H1 (cell line): ENCODE data around the gene XK. TPM values are rescaled to one million over a fixed set of nuclear protein-coding genes. Genes with fewer than 3 reads are reported as not detected.

Experiments
- CTCF ChIA-PET: fragments of 300-600 bp; sonication (Branson Sonifier 250); formaldehyde crosslinking; loops from one replicate; lab custom pipeline; 2021; ENCODE audit not compliant: partially characterized antibody; lab: Charles Lee
- POLR2A ChIA-PET: fragments of 300-600 bp; sonication (Branson Sonifier 250); formaldehyde crosslinking; loops from one replicate; lab custom pipeline; 2021; ENCODE audit warnings: inconsistent platforms; ENCODE audit not compliant: partially characterized antibody; lab: Charles Lee
- DNase-seq, 2 experiments: peaks; one replicate each; pipeline versions ENCODE4 v3.0.0 to v3.0.0-alpha.2; 2010 to 2022; ENCODE audit warnings: low spot score in 2 of 2, low read depth in 1 of 2, mixed read lengths in 1 of 2
- FAIRE-seq: peaks from 2 replicates; lab custom pipeline; 2011; peaks lifted over from hg19 to GRCh38; lab: Jason Lieb, UNC
- H2AFZ ChIP-seq: 2 replicates; pipeline ENCODE4 v1.8.1; 2012; ENCODE audit warnings: low read length, inconsistent platforms
- H2AK5ac ChIP-seq: 2 replicates; pipeline ENCODE4 v1.6.1; 2013; ENCODE audit warnings: low read depth, low read length
- H2BK120ac ChIP-seq: replicated peaks from 2 replicates; pipeline ENCODE3; 2013; ENCODE audit warnings: low read depth, low read length, inconsistent platforms
- H2BK12ac ChIP-seq: 2 replicates; pipeline ENCODE4 v1.6.1; 2013; ENCODE audit warnings: low read depth, low read length
- H2BK15ac ChIP-seq: 2 replicates; pipeline ENCODE4 v1.6.1; 2013; ENCODE audit warnings: low read length
- H2BK20ac ChIP-seq: 2 replicates; pipeline ENCODE4 v1.6.1; 2013; ENCODE audit warnings: low read length
- H2BK5ac ChIP-seq: 2 replicates; pipeline ENCODE4 v1.6.1; 2013; ENCODE audit warnings: low read depth, low read length
- H3K14ac ChIP-seq: 2 replicates; pipeline ENCODE4 v1.6.1; 2013; ENCODE audit warnings: inconsistent platforms; ENCODE audit not compliant: insufficient read length
- H3K18ac ChIP-seq: 2 replicates; pipeline ENCODE4 v1.6.1; 2013; ENCODE audit warnings: low read length; ENCODE audit errors: extremely low read depth
- H3K23ac ChIP-seq: 2 replicates; pipeline ENCODE4 v1.6.1; 2013; ENCODE audit warnings: inconsistent platforms; ENCODE audit not compliant: insufficient read length
- H3K23me2 ChIP-seq: 2 replicates; pipeline ENCODE4 v1.6.1; 2013; ENCODE audit warnings: low read depth, low read length
- H3K27ac ChIP-seq: 2 replicates; pipeline ENCODE4 v1.6.1; 2011; ENCODE audit warnings: low read depth, low read length, inconsistent platforms
- H3K27me3 ChIP-seq, 4 experiments: replicated peaks in 1 of 4; 1 replicate in 1 of 4; 2 replicates in 3 of 4; pipeline versions ENCODE4 v1.6.1 to v1.8.1; 2011 to 2013; ENCODE audit warnings: low read length in 3 of 4, mild to moderate bottlenecking in 3 of 4, inconsistent platforms in 2 of 4, mixed read lengths in 2 of 4, moderate library complexity in 1 of 4; ENCODE audit not compliant: control insufficient read depth in 3 of 4, insufficient read depth in 3 of 4; ENCODE audit errors: extremely low read depth in 1 of 4
- H3K36me3 ChIP-seq, 4 experiments: 2 replicates each; pipeline versions ENCODE4 v1.6.1 to v1.8.1; 2011 to 2013; ENCODE audit warnings: mild to moderate bottlenecking in 4 of 4, low read length in 3 of 4, moderate library complexity in 2 of 4, control low read depth in 1 of 4, inconsistent platforms in 1 of 4; ENCODE audit not compliant: insufficient read depth in 4 of 4, control insufficient read depth in 2 of 4
- H3K4ac ChIP-seq: replicated peaks from 2 replicates; pipeline ENCODE3; 2013; ENCODE audit warnings: low read length, low read depth, mixed read lengths, inconsistent platforms; ENCODE audit not compliant: insufficient read length
- H3K4me1 ChIP-seq, 4 experiments: replicated peaks in 1 of 4; 1 replicate in 1 of 4; 2 replicates in 3 of 4; pipeline versions ENCODE4 v1.6.1 to v1.8.1; 2011 to 2013; ENCODE audit warnings: low read length in 3 of 4, inconsistent platforms in 2 of 4, mixed read lengths in 1 of 4; ENCODE audit not compliant: insufficient read depth in 4 of 4, control insufficient read depth in 3 of 4
- H3K4me2 ChIP-seq, 2 experiments: 2 replicates each; pipeline versions ENCODE4 v1.6.1 to v1.8.1; 2011 to 2013; ENCODE audit warnings: low read depth in 2 of 2, low read length in 2 of 2, control low read depth in 1 of 2, inconsistent platforms in 1 of 2, mild to moderate bottlenecking in 1 of 2; ENCODE audit not compliant: insufficient read depth in 1 of 2
- H3K4me3 ChIP-seq, 4 experiments: fragments of 200-600, 300-600 bp in 1 of 4; sonication (generic), shearing (Covaris generic), sonication (Bioruptor Twin) in 1 of 4; 2 replicates each; pipeline versions ENCODE4 v1.5.1 to v1.8.1; 2011 to 2016; ENCODE audit warnings: low read length in 4 of 4, low read depth in 3 of 4, control low read depth in 2 of 4, inconsistent platforms in 2 of 4, mild to moderate bottlenecking in 2 of 4, mixed read lengths in 1 of 4, moderate library complexity in 1 of 4; ENCODE audit not compliant: insufficient read depth in 2 of 4; ENCODE audit errors: extremely low read depth in 1 of 4
- H3K56ac ChIP-seq: replicated peaks from 2 replicates; pipeline ENCODE3; 2013; ENCODE audit warnings: low read depth, mild to moderate bottlenecking, mixed read lengths, low read length, inconsistent platforms; ENCODE audit not compliant: insufficient read length
- H3K79me1 ChIP-seq: 2 replicates; pipeline ENCODE4 v1.6.1; 2013; ENCODE audit warnings: low read depth, low read length, control low read depth
- H3K79me2 ChIP-seq, 2 experiments: 2 replicates each; pipeline versions ENCODE4 v1.6.1 to v1.8.1; 2012 to 2013; ENCODE audit warnings: low read length in 2 of 2, mild to moderate bottlenecking in 2 of 2, inconsistent platforms in 1 of 2; ENCODE audit not compliant: insufficient read depth in 2 of 2, control insufficient read depth in 1 of 2
- H3K9ac ChIP-seq, 4 experiments: replicated peaks in 1 of 4; 1 replicate in 1 of 4; 2 replicates in 3 of 4; pipeline versions ENCODE4 v1.6.1 to v1.8.1; 2011 to 2013; ENCODE audit warnings: low read depth in 3 of 4, low read length in 3 of 4, control low read depth in 2 of 4, mild to moderate bottlenecking in 2 of 4, moderate library complexity in 2 of 4, inconsistent platforms in 1 of 4; ENCODE audit errors: extremely low read depth in 1 of 4
- H3K9me3 ChIP-seq, 2 experiments: 2 replicates each; pipeline versions ENCODE4 v1.6.1 to v1.8.1; 2012 to 2013; ENCODE audit warnings: mild to moderate bottlenecking in 2 of 2, moderate library complexity in 2 of 2, control low read depth in 1 of 2, inconsistent platforms in 1 of 2, low read depth in 1 of 2, low read length in 1 of 2, mixed read lengths in 1 of 2; ENCODE audit not compliant: insufficient read depth in 2 of 2
- H4K20me1 ChIP-seq, 2 experiments: replicated peaks in 1 of 2; 2 replicates each; pipeline versions ENCODE3 to v1.8.1; 2011 to 2013; ENCODE audit warnings: inconsistent platforms in 2 of 2, low read length in 2 of 2, mild to moderate bottlenecking in 1 of 2; ENCODE audit not compliant: insufficient read depth in 2 of 2, control insufficient read depth in 1 of 2
- H4K5ac ChIP-seq: 2 replicates; pipeline ENCODE4 v1.6.1; 2013; ENCODE audit warnings: low read length, low read depth, mixed read lengths, inconsistent platforms; ENCODE audit not compliant: insufficient read length
- H4K8ac ChIP-seq: 2 replicates; pipeline ENCODE4 v1.8.0; 2013; ENCODE audit warnings: mild to moderate bottlenecking, moderate library complexity, low read length, inconsistent platforms; ENCODE audit not compliant: insufficient read depth; ENCODE audit errors: extremely low read depth
- H4K91ac ChIP-seq: replicated peaks from 2 replicates; pipeline ENCODE3; 2013; ENCODE audit warnings: low read length, mixed read lengths, inconsistent platforms; ENCODE audit not compliant: insufficient read length
- CHD1 ChIP-seq: IDR thresholded peaks from 2 replicates; pipeline ENCODE4 v1.6.1; 2012; ENCODE audit warnings: low read depth, low read length, improper control_type of control experiment
- MAX ChIP-seq: IDR thresholded peaks from 2 replicates; pipeline ENCODE4 v1.6.1; 2012; ENCODE audit warnings: inconsistent platforms
- WGBS, 2 experiments: shearing (Covaris generic) in 1 of 2; methylation state at CpG; one replicate each; pipeline versions ENCODE4 v1.1.6 to v1.1.7; 2013 to 2015; ENCODE audit warnings: low lambda C conversion rate in 2 of 2, mixed read lengths in 2 of 2, inconsistent platforms in 1 of 2, low coverage in 1 of 2, missing lambda C conversion rate in 1 of 2; ENCODE audit not compliant: insufficient replicate concordance in 2 of 2, insufficient coverage in 1 of 2, insufficient read length in 1 of 2; ENCODE audit errors: extremely low coverage in 1 of 2, missing lambda C conversion rate in 1 of 2; 5-methylcytosine and 5-hydroxymethylcytosine counted together
- polyA plus RNA-seq, 7 experiments: library from polyadenylated mRNA; depleted of rRNA in 3 of 7; stranded (reverse) in 5 of 7; unstranded in 2 of 7; fragments of >200 nt in 5 of 7; fragments of 200-250 nt in 2 of 7; gene quantifications; 1 replicate in 5 of 7; 2 replicates in 1 of 7; 4 replicates in 1 of 7; pipeline versions ENCODE4 v1.2.1 to v1.2.3, GENCODE V29; 2011 to 2013; ENCODE audit warnings: missing spikeins in 2 of 7, mixed read lengths in 2 of 7
- total RNA-seq: library from RNA; stranded (reverse); fragmentation: NEBNext Ultra II Directional; extraction: Animal tissue kit (Norgen Biotek cat#: 25700); gene quantifications from 2 replicates; pipeline ENCODE4 v1.2.1, GENCODE V29; 2021

The XK gene
- total and polyA plus RNA-seq, 2 of the 8 experiments (the other 6 are each of a cell fraction or from before 2014, with no cell fraction given), result 0.76 to 0.84 TPM

- Histone ChIP-seq H4K91ac (no peak overlapping the region), H3K4me3 (peak overlapping the region in 1 of 4 experiments; percentile 50; a peak in 1 of 8 replicates), H2BK12ac (no peak overlapping the region), H3K14ac (no peak overlapping the region), H3K4me1 (peaks cover 0 to 6% (median 3%) of the 10 kb centered on the region in 4 experiments; a peak in 5 of 7 replicates), H3K27ac (no peak overlapping the region), H3K79me2 (no peaks in the 10 kb centered on the region), H3K56ac (no peak overlapping the region), H4K8ac (no peak overlapping the region), H3K4ac (no peak overlapping the region), H3K9ac (no peak overlapping the region), H3K4me2 (peak overlapping the region; percentile 65 to 78), H2BK5ac (no peak overlapping the region), H4K20me1 (no peaks in the 10 kb centered on the region), H3K18ac (no peak overlapping the region), H3K79me1 (no peaks in the 10 kb centered on the region), H3K9me3 (no peaks in the 10 kb centered on the region), H2BK20ac (no peak overlapping the region), H3K36me3 (no peaks in the 10 kb centered on the region)
- ChIA-PET CTCF (interaction anchor here (0.6 kb wide), 1 partner anchor 486 kb away, joined by 4 read pairs; no protein-coding TSS in a partner anchor), POLR2A (no interaction called here)
- 0% methylated on average over 2 of the region's 3 CpGs; no CpG with 5 or more reads in 1 of the 2 experiments for WGBS, 2 experiments
- FAIRE-seq, result peak; percentile 91
- no peak for TF ChIP-seq CHD1
- TF ChIP-seq MAX, result peak; percentile 48; the same call in 1 of the 2 replicates
- TF ChIP-seq, all 59 proteins: peak for 1
- peaks cover 2% of the 10 kb centered on the region; the same call in 1 of the 2 replicates for H3K23me2 ChIP-seq
- peaks cover 0 to 10% (median 8%) of the 10 kb centered on the region in 4 experiments; a peak in 6 of 7 replicates for H3K27me3 ChIP-seq
- peak in 1 of 2 experiments; percentile 2 for DNase-seq
- no peak overlapping the region for H2AFZ ChIP-seq
- no peak overlapping the region for H3K23ac ChIP-seq
- H4K5ac ChIP-seq, result no peak overlapping the region
- no peak overlapping the region for H2BK15ac ChIP-seq
- H2BK120ac ChIP-seq, result no peak overlapping the region
- H2AK5ac ChIP-seq, result no peak overlapping the region
Measured at GRCh38 chrX:37684973-37685372, 618 bp upstream of the XK start.
